GM19099 (cell line): ENCODE data around the gene PIP5K1B.

Source experiments
- POLR2A ChIP-seq: IDR thresholded peaks from 3 replicates; pipeline ENCODE4 v1.6.1; 2011; ENCODE audit warnings: low read depth; ENCODE audit not compliant: insufficient read length; ENCODE audit errors: extremely low read depth

Gene PIP5K1B

DNA sequence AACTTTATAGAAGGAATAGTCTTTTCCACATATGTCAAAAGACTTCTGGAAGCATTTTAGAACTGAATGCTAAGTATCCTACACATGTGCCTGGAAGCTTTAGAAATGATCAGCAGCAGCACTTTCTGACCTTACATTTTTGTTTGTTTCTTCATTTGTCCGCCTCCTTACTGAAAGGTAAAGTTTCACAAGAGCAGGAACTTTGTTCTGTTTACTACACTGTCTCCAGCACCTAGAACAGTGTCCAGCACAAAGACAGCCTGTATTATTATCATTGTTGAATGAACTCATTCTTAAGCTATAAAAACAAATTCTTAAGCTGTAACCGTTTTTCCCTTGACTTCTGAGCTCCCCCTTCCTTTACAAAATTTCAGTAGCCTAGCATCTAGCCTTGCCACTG, 14.8 kb downstream of the PIP5K1B start:
- TF ChIP-seq POLR2A, result no peak

DNA sequence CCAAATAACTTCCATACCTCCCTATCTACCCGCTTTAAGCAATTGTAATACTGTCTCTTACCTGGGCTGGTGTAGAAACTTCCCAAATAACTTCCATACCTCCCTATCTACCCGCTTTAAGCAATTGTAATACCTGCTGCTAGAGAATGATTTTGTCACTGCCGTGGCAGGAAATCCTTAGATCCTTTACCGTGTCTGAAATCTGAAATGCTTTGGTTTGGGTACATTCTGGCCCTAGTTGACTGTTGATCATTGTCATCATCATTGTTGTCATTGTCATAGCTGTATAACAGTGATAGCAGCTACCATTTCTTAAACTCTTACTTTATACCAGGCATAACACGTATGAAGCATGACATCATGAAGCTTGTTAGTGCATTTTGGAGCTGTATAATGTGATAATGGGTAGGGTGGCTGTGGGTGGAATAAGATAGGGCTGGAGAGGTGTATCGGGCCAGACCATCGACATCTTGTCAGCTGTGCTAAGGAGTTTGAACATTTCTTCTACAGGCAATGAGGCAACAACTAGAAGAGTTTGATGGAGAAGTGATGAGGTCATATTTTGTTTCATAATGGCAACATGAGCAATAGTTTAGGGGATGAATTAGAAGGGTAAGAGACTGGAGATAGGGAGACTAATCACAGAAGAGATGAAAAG, 15.7 kb downstream of the PIP5K1B start:
- no peak for TF ChIP-seq POLR2A

GRCh38 chr9:68721666-68722330, 16.8 kb downstream of the PIP5K1B start:
- no peak for TF ChIP-seq POLR2A

DNA sequence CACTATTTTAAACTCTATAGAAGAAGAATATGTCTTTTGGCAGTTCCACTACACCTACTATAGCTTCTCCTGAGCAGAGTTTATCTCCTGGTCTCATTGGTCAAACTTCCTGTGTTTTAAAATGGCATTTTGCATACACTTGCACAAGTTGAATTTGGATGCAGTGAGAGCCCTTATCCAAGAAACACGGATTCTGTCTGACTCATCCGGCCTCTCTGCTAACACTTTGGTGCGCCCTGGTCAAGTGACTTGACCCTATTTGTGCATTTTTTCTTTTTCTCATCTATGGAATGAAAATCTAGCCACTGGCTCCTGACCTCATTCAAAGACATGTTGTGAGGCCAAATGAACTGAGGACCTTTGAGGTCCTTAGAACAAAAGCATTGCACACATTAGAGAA, 20.0 kb downstream of the PIP5K1B start:
- no peak for TF ChIP-seq POLR2A

- no peak for TF ChIP-seq POLR2A
These were observed 21.4 kb downstream of the PIP5K1B start for GRCh38 chr9:68726489-68726888.

DNA sequence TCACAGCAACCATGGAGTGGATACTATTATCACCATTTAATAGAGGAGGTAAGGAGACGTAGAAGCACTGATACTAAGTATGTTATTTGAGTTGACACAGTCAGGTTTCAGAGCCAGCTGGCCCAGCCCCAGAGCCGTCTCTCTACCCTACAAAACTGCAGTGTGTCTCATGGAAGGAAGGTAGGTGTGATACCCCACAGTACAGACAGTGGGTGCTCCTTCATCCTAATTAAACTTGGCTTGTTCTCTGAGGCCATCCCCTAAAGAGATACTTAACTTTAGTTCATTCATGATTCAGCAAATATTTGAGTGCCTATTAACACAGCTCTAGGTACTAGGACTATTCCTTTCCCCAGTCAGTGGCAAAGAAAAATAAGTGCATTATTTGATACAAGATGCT, 22.6 kb downstream of the PIP5K1B start:
- no peak for TF ChIP-seq POLR2A

DNA sequence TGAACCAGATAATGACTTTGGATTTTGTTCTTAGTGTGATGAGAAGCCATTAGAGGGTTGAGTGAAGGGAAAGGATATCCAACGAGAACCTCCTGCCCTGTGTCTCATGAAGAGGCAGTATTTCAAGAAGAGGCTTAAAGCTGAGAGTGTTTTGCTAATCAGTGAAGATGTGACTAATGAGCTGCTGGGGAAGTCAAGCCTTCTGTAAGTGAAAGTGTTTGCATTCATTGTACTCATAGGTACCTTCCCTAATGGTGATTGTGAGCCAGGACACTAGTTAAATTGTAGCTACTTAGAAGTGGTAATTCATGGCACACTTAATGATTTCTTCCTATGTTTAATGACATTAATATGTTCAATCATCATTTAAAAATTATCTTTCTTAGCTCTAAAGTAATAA, 23.7 kb downstream of the PIP5K1B start:
- TF ChIP-seq POLR2A, result no peak

DNA sequence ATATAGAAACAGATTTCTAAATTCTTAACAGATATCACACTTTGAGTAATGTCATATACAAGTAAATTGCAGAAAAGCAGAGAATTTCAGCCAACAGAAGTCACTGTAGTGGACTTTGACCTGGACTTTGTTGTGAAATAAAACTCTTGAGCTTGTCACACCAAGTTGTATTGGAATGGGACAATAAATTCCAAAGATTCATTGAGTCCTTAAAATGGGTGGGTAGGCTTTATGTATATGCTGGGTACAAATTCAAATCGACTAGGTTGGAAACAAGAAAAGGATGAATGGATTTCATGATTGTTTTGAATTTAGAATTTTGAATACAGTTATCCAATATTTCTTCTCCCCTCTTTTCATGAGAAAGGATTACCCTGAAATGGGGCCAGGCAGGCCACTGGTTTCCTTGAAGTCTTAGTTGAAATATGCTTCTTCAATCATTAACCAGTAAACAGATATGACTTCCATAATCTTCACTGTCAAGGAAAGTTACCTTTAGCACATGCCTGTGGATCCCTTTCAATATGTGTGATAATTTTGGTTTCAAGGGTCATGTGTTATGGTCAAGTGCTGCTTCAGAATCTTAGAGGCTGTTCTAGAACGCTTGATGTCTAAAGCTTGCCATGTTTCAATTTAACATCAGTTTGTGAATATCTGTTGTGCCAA, 25.7 kb downstream of the PIP5K1B start:
- no peak for TF ChIP-seq POLR2A

DNA sequence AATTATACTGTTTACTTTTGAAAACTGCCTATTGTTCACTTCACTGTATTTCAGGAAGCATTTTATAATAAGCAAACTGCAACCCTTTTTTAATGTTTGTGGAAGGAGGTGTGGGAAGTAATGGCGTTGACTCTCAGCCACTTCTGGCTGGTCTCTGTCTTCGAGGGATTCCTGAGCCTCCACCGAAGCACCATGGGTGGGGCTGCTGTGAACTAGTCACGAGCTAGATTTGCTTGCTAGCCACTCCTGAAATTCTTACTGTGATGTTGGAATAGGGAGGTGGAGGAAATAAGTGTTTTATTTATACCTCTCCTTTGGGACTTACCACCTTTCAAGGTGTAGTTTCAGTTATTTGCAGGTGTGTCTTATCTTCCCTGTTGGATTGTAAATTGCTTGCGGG, 26.8 kb downstream of the PIP5K1B start:
- no peak for TF ChIP-seq POLR2A

DNA sequence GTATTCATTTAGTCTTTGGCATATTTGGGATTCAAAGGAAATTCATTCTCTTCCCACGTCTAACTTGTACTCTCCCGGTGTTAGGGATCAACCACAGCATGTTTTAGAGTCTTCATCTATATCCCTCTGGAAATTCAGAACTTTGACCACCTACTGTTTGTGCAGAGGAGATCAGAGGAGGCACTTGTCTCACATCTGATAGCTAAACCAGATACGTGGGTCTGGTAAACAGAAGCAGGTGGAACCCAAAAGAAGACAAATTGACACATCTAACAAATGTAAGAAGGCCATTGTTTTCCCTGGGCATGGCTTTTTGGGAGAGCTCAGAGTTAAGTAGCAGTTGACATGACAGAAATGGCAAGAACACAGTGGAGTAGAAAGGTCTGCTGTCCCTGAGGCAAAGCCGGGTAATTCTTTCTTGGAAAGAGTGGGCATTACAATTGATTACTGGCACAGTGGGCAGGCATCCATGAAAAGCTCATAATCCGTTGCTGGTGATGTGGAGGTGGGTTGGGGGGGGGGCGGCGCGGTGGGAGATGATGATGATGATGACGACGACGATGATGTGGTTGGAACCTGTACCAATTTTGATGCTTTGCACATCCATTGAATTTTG, 27.5 kb downstream of the PIP5K1B start:
- TF ChIP-seq POLR2A, result no peak

DNA sequence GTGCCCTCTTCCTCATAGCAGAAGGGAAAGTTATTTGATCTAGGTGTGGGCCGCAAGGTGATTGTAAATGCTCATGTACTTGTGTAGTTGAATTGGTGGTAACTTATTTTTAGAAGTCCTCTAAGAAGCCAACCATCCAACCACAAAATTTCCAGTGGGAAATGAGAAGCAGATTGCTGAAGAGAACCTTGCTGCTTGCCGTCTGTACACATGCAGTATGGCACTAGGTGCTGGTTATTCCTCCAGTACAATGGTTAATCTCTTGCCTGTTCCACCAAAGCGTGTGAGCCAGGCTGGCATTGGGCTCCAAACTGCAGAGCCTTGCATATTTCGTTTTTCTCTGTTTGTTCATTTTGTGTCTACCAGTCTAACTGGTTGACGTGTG, 28.0 kb downstream of the PIP5K1B start:
- TF ChIP-seq POLR2A, result no peak

DNA sequence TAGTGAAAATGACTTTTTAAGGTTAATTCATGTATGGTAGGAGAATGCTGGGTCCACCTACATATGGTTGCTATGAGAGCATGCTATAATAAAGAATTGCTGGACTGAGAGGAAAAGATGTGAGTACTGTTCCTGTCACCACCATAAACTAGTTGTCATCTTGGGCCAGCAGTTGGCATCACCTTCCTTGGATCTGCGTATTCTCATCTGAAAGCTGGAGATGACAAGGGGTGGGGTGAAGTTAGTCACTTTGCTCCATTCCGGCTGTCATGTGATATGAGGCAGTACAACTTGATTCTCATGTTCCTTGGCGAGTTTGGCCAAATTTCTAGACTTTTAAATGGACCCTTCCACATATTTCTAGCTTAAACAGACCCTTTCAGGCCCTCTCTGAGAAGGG, 33.3 kb downstream of the PIP5K1B start:
- TF ChIP-seq POLR2A, result no peak

- TF ChIP-seq POLR2A, result no peak
These were observed 34.7 kb downstream of the PIP5K1B start for GRCh38 chr9:68739621-68740174.

DNA sequence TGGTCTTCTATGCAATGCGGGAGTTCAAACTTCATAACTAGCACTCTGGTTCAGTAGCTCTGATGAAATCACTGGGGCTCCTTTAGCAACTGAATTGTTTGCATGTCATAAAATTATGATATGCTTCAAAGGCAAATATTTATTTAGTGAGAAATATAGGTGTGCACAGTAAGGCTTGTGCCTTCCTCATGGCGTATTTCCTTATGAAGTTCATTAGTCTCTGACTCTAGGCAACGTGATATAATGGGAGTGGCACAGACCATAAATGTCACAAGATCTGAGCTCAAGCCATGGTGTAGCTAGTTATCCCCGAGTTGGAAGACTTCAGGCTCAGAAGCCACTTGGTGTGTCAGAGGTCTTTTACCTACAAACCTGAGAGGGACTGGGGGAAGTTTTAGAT, 35.5 kb downstream of the PIP5K1B start:
- TF ChIP-seq POLR2A, result no peak

DNA sequence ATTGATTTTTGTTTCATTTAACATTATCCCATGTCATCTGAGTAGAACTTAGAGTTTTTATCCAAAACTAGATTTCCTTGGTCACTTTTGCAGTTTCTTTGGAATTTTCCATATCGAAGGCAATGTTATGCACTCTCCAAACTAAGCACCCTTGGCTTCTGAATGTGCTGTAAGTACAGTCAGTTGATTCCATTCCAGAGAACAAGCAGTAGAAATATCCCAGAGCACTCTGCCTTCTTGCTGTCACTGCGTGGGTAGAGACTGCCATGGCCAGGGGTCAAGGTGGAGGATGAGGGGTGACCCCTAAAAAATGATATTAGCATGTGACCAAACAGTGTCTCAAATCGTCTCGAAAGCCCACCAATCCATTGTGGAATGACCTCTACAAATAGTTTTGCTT, 36.2 kb downstream of the PIP5K1B start:
- no peak for TF ChIP-seq POLR2A
